Lower leg skin (tissue), 3 donors: ENCODE results near the gene ATP5MK.

Experiments
- POLR2A ChIP-seq, 2 donors: fragments of 450-650 bp; IDR thresholded peaks; one replicate each; pipeline ENCODE4 v1.6.1; 2016 to 2017; ENCODE audit warnings: antibody characterized with exemption in 2 of 2, mild to moderate bottlenecking in 1 of 2, moderate library complexity in 1 of 2
- TF ChIP-seq, protein P1 (sequence below), 3 donors: fragments of 450-650 bp; IDR thresholded peaks; one replicate each; pipeline ENCODE4 v1.5.1; 2016; ENCODE audit warnings: antibody characterized with exemption in 3 of 3, mild to moderate bottlenecking in 3 of 3, moderate library complexity in 2 of 3

DNA sequence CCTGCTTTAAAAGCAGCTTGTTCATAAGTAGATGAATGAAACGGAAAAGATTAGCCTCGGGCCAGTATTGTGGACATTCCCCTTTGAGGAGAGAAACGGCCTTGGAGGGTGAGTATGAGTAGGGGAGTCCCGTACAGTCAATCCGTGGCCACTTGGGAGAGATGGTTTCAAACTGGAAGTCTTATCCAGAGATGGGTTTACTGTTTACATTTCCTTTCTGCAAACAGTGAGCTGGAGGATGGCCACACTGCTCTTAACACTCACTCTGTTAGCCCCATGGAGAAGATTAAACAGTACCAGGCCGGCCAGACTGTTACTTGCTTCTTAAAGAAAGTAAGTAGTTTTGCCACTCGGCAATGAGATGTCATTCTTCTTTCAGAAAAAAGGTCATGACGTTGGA is 35.6 kb upstream of the ATP5MK start:
- TF ChIP-seq, protein P1, sequence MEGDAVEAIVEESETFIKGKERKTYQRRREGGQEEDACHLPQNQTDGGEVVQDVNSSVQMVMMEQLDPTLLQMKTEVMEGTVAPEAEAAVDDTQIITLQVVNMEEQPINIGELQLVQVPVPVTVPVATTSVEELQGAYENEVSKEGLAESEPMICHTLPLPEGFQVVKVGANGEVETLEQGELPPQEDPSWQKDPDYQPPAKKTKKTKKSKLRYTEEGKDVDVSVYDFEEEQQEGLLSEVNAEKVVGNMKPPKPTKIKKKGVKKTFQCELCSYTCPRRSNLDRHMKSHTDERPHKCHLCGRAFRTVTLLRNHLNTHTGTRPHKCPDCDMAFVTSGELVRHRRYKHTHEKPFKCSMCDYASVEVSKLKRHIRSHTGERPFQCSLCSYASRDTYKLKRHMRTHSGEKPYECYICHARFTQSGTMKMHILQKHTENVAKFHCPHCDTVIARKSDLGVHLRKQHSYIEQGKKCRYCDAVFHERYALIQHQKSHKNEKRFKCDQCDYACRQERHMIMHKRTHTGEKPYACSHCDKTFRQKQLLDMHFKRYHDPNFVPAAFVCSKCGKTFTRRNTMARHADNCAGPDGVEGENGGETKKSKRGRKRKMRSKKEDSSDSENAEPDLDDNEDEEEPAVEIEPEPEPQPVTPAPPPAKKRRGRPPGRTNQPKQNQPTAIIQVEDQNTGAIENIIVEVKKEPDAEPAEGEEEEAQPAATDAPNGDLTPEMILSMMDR (IDR thresholded peaks at IDR 0.05) = no peak
- no peak for TF ChIP-seq POLR2A (IDR thresholded peaks at IDR 0.05)
